Measurements from ENCODE around the gene TEX38.

DNA sequence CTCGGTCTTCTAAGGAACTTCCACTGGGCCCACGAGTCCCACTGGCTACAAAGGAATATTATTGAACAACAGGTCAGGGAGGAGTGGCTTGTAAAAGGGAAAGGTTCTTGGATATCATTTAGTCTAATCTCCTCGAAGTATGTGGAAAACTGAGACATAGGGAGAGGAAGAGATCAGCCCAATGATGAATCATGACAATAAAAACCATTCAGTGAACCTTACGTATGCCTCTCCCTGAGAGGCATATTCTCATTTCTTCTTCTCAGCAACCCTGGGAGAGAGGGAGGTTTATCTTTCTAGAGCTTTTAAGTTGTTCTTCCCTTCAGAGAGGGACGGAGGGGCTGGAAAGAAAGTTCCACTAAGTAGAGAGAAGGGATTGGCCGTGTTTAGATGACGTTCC is 49.7 kb upstream of the TEX38 start:
- TF ChIP-seq EZH2 (IDR thresholded peaks at IDR 0.05), result no peak
- TF ChIP-seq, protein P1, sequence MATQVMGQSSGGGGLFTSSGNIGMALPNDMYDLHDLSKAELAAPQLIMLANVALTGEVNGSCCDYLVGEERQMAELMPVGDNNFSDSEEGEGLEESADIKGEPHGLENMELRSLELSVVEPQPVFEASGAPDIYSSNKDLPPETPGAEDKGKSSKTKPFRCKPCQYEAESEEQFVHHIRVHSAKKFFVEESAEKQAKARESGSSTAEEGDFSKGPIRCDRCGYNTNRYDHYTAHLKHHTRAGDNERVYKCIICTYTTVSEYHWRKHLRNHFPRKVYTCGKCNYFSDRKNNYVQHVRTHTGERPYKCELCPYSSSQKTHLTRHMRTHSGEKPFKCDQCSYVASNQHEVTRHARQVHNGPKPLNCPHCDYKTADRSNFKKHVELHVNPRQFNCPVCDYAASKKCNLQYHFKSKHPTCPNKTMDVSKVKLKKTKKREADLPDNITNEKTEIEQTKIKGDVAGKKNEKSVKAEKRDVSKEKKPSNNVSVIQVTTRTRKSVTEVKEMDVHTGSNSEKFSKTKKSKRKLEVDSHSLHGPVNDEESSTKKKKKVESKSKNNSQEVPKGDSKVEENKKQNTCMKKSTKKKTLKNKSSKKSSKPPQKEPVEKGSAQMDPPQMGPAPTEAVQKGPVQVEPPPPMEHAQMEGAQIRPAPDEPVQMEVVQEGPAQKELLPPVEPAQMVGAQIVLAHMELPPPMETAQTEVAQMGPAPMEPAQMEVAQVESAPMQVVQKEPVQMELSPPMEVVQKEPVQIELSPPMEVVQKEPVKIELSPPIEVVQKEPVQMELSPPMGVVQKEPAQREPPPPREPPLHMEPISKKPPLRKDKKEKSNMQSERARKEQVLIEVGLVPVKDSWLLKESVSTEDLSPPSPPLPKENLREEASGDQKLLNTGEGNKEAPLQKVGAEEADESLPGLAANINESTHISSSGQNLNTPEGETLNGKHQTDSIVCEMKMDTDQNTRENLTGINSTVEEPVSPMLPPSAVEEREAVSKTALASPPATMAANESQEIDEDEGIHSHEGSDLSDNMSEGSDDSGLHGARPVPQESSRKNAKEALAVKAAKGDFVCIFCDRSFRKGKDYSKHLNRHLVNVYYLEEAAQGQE (IDR thresholded peaks at IDR 0.05; ENCODE audit: low read depth), result no peak
- TF ChIP-seq SP1 (IDR thresholded peaks at IDR 0.05; ENCODE audit: low read depth), result no peak
- TF ChIP-seq MAX (IDR thresholded peaks at IDR 0.05), result no peak
- TF ChIP-seq YY1 (IDR thresholded peaks at IDR 0.05; ENCODE audit: extremely low read depth, insufficient replicate concordance, low read depth, low read length), result no peak
- TF ChIP-seq POLR2A (IDR thresholded peaks at IDR 0.05; ENCODE audit: borderline replicate concordance, extremely low read depth, insufficient read depth, insufficient read length), result no peak
